ENCODE data around the gene NXNL2. TPM values are rescaled to one million over a fixed set of nuclear protein-coding genes. Genes with fewer than 3 reads are reported as not detected.

Gene NXNL2
- total RNA-seq, result 2.4 TPM

GRCh38 chr9:88534456-88535225, at the start of gene NXNL2:
NXNL2 (plus strand) TSS chr9:88535178; CDS start chr9:88535435, 257 bp downstream.

Other genes with a start within 250 kb of the NXNL2 start
- 209 TPM for gene SPIN1, start 146.7 kb upstream of the NXNL2 start, total RNA-seq

Data from camera-type eye (tissue), 1 donor.